Panc1 (cell line): ENCODE measurements around the gene MARK4.

Source experiments
- CTCF ChIP-seq: fragments of 450-650 bp; IDR thresholded peaks from 2 replicates; pipeline ENCODE4 v1.5.1; 2017; ENCODE audit warnings: mild to moderate bottlenecking
- SIN3A ChIP-seq: IDR thresholded peaks from 2 replicates; pipeline ENCODE4 v1.6.1; 2012; ENCODE audit warnings: low read depth, mild to moderate bottlenecking, low read length, moderate library complexity, borderline replicate concordance; ENCODE audit not compliant: insufficient read depth
- TCF7L2 ChIP-seq: IDR thresholded peaks from 2 replicates; pipeline ENCODE4 v1.6.1; 2011; ENCODE audit warnings: mild to moderate bottlenecking, low read depth, low read length, inconsistent platforms

- no peak for TF ChIP-seq CTCF
- TF ChIP-seq SIN3A: no peak
- TF ChIP-seq TCF7L2: no peak
Observed at GRCh38 chr19:45211751-45212381, 39.2 kb upstream of the MARK4 start.
